NT2/D1 (cell line): ENCODE results near the gene SETX.

Source experiments
- DNase-seq: peaks from one replicate; pipeline ENCODE4 v3.0.0-alpha.2; 2011; ENCODE audit warnings: low read depth, low spot score
- H3K27me3 ChIP-seq: 2 replicates; pipeline ENCODE4 v1.6.0; 2011; ENCODE audit warnings: mild to moderate bottlenecking; ENCODE audit not compliant: insufficient read length, insufficient read depth
- H3K36me3 ChIP-seq: 2 replicates; pipeline ENCODE4 v1.6.1; 2011; ENCODE audit warnings: mild to moderate bottlenecking, low read length, mixed read lengths; ENCODE audit not compliant: insufficient read depth, insufficient read length
- H3K4me1 ChIP-seq: 2 replicates; pipeline ENCODE4 v1.5.1; 2011; ENCODE audit not compliant: insufficient read depth, insufficient read length
- H3K4me3 ChIP-seq: 2 replicates; pipeline ENCODE4 v1.5.1; 2011; ENCODE audit warnings: low read depth; ENCODE audit not compliant: insufficient read length
- H3K9ac ChIP-seq: 2 replicates; pipeline ENCODE4 v1.6.0; 2011; ENCODE audit warnings: low read depth; ENCODE audit not compliant: insufficient read length
- H3K9me3 ChIP-seq: 2 replicates; pipeline ENCODE4 v1.5.1; 2011; ENCODE audit warnings: mild to moderate bottlenecking, low read length; ENCODE audit not compliant: insufficient read depth
- SUZ12 ChIP-seq: IDR thresholded peaks from 2 replicates; pipeline ENCODE4 v1.6.1; 2011; ENCODE audit not compliant: insufficient read length, insufficient read depth; ENCODE audit errors: extremely low read depth
- YY1 ChIP-seq: IDR thresholded peaks from 2 replicates; pipeline ENCODE4 v1.6.1; 2011; ENCODE audit not compliant: insufficient read length, insufficient read depth
- ZNF274 ChIP-seq: IDR thresholded peaks from 2 replicates; pipeline ENCODE4 v1.6.1; 2011; ENCODE audit warnings: mild to moderate bottlenecking, low read depth, low read length

The SETX gene

DNA sequence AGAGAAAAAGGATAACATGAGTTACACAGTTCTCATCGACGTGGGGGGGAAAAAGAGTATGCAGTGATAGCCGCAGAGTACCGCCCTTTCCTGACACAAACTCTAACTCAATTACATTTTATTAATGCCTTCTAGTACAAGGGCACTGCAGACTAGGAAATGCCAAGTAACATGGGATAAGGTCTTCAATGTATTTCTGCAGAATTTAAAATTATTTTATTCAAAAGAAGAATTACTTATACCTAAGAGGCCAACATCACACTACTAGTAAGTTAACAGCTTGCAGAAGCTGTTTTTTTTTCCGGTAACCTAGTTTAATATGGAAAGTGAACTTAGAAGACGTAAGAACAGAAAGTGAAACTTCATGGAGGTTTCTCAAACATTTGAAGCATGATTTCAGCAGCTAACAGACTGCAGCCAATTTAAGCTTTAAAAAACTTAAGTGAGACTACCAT, 3.9 kb downstream of the SETX start:
- Histone ChIP-seq H3K9me3 (no peaks in the 10 kb centered on the region), H3K36me3 (peaks cover 77% of the 10 kb centered on the region), H3K9ac (no peak overlapping the region), H3K4me1 (peaks cover 2% of the 10 kb centered on the region), H3K4me3 (no peak overlapping the region), H3K27me3 (no peaks in the 10 kb centered on the region)
- no peak for DNase-seq
- no peak for TF ChIP-seq ZNF274
- TF ChIP-seq YY1: no peak
- no peak for TF ChIP-seq SUZ12

DNA sequence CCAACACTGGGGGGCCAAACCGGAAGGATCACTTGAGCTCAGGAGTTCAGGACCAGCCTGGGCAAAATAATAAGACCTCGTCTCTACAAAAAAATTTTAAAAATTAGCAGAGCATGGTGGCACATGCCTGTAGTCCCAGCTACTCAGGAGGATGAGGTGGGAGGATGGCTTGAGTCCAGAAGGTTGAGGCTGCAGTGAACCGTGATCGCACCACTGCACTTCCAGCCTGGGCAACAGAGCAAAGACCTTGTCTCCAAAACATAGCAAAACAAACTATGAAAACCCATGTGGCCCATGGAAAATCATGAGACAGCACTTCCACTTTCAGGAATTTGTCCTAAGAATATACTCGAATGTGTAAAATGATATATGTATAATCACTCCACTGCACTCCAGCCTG, 6.1 kb downstream of the SETX start:
- Histone ChIP-seq H3K4me1 (no peaks in the 10 kb centered on the region), H3K27me3 (no peaks in the 10 kb centered on the region), H3K36me3 (peaks cover 93% of the 10 kb centered on the region), H3K4me3 (no peak overlapping the region), H3K9me3 (no peaks in the 10 kb centered on the region), H3K9ac (no peak overlapping the region)
- TF ChIP-seq SUZ12 (no peak), ZNF274 (no peak), YY1 (no peak)
- DNase-seq: no peak

DNA sequence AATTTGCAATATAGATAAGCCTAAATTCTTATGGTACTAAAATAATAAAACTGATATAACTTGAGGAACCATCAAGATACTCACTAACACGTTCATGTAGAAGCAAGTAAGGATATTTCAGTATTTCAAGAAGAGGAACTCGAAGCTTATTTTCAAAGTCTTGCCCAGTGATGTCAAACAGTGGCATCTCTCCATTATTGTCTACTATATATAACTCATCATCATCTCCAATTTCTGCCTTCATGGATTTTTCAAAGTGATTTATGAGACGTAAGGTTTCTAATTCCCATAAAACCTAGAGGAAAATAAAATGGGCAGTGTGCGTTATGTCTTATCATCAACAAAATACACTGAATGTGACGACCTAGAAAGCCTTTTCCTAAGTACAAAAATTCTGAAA, 8.6 kb downstream of the SETX start:
- H3K9ac ChIP-seq: no peak overlapping the region
- TF ChIP-seq ZNF274: no peak
- no peaks in the 10 kb centered on the region for H3K27me3 ChIP-seq
- H3K9me3 ChIP-seq: no peaks in the 10 kb centered on the region
- DNase-seq: no peak
- peaks cover 92% of the 10 kb centered on the region for H3K36me3 ChIP-seq
- H3K4me1 ChIP-seq: no peaks in the 10 kb centered on the region
- H3K4me3 ChIP-seq: no peak overlapping the region

DNA sequence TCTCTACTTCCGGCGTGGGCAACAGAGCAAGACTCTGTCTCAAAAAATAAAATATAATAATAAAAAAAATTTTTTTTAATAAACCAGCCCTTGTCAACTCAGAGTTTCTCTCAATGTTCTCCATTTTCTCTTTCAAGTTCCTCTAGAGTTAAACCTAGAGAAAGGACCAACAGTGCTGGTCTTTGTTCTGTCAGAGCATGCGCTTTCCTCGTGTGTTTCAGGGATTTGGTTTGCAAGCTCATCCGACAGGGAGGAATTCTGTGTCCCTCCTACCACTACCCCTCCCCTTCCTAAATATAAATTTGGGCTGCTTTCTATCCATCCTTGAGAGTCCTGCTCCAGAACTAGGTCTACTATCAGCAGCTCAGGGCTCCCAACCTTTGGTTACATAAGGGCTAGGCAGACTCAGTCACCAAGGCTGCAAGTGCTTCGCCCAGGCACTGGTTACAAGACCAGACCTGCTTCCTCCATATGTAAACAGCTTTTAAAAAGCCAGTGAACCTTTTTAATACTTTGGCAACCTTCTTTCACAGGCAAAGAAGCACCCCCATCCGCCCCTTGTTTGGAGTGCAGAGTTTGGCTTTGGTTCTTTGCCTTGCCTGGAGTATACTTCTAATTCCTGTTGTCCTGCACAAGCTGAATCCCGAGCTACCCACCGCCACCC, 13.5 kb downstream of the SETX start:
- Histone ChIP-seq H3K36me3 (peaks cover 94% of the 10 kb centered on the region), H3K4me1 (no peaks in the 10 kb centered on the region), H3K9ac (no peak overlapping the region), H3K4me3 (no peak overlapping the region), H3K27me3 (no peaks in the 10 kb centered on the region), H3K9me3 (no peaks in the 10 kb centered on the region)
- no peak for DNase-seq
- TF ChIP-seq SUZ12: no peak
- no peak for TF ChIP-seq YY1
- no peak for TF ChIP-seq ZNF274

- Histone ChIP-seq H3K36me3 (peaks cover 94% of the 10 kb centered on the region), H3K4me3 (no peak overlapping the region), H3K4me1 (no peaks in the 10 kb centered on the region), H3K27me3 (no peaks in the 10 kb centered on the region), H3K9me3 (no peaks in the 10 kb centered on the region), H3K9ac (no peak overlapping the region)
- no peak for DNase-seq
- TF ChIP-seq YY1 (no peak), SUZ12 (no peak), ZNF274 (no peak)
Measured at GRCh38 chr9:132334364-132334763, 20.4 kb downstream of the SETX start.

DNA sequence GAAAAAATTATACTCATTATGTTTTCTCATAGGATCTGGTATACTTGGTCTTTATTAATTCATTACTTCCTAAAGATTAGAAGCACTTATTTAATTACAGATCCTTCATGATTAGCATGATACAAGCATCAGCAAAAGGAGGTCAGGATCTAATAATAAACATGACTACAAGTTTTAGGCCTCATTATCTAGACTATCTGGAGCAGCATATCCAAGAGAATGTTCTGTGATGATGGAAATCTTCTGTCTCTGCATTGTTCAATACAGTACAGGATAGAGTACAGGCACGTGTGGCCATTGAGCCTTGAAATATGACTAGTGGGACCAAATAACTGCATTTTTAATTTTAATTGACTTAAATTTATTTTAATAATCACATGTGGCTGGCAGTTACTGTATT, 21.2 kb downstream of the SETX start:
- Histone ChIP-seq H3K9ac (no peak overlapping the region), H3K9me3 (no peaks in the 10 kb centered on the region), H3K27me3 (no peaks in the 10 kb centered on the region), H3K4me1 (no peaks in the 10 kb centered on the region), H3K36me3 (peaks cover 94% of the 10 kb centered on the region), H3K4me3 (no peak overlapping the region)
- no peak for TF ChIP-seq SUZ12
- DNase-seq: no peak

- no peaks in the 10 kb centered on the region for H3K9me3 ChIP-seq
- no peak overlapping the region for H3K9ac ChIP-seq
- TF ChIP-seq YY1: no peak
- TF ChIP-seq SUZ12: no peak
- TF ChIP-seq ZNF274: no peak
- no peaks in the 10 kb centered on the region for H3K27me3 ChIP-seq
- no peaks in the 10 kb centered on the region for H3K4me1 ChIP-seq
- peaks cover 98% of the 10 kb centered on the region for H3K36me3 ChIP-seq
- no peak for DNase-seq
- no peak overlapping the region for H3K4me3 ChIP-seq
Measured at GRCh38 chr9:132328580-132328979, 26.2 kb downstream of the SETX start.
